ENCODE data around the gene ARMC7.
A peak's percentile ranks its signal among the peaks of the same experiment; 100 is the strongest.

ARMC7 gene

DNA sequence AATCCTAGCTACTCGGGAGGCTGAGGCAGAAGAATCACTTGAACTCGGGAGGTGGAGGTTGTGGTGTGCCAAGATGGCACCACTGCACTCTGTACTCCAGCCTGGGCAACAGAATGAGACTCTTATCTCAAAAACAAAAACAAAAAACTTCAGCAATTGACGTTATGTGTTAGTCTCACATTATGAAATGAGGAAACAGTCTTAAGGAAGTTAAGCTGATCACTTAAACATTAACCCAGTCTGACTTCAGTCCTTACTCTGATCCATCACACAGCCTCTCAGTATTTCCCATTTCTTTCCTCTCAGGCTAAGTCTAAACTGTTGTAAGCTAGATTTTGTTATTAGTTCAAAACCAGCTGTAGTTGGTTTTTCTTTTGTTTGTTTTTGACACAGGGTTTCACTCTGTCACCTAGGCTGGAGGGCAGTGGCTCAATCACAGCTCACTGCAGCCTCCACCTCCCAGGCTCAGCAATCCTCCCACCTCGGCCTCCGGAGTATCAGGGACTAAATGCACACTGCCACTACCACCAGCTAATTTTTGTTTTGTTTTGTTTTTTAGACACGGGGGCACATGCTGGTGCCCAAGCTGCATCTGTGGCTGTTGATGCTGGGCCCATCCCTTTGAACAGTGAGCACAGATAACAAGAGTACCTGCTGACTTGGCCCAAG, 38.2 kb downstream of the ARMC7 start:
- DNase-seq (ENCODE audit: low read depth), result no peak
- TF ChIP-seq, protein P1, sequence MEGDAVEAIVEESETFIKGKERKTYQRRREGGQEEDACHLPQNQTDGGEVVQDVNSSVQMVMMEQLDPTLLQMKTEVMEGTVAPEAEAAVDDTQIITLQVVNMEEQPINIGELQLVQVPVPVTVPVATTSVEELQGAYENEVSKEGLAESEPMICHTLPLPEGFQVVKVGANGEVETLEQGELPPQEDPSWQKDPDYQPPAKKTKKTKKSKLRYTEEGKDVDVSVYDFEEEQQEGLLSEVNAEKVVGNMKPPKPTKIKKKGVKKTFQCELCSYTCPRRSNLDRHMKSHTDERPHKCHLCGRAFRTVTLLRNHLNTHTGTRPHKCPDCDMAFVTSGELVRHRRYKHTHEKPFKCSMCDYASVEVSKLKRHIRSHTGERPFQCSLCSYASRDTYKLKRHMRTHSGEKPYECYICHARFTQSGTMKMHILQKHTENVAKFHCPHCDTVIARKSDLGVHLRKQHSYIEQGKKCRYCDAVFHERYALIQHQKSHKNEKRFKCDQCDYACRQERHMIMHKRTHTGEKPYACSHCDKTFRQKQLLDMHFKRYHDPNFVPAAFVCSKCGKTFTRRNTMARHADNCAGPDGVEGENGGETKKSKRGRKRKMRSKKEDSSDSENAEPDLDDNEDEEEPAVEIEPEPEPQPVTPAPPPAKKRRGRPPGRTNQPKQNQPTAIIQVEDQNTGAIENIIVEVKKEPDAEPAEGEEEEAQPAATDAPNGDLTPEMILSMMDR (IDR thresholded peaks at IDR 0.05; ENCODE audit: control insufficient read depth, insufficient read depth, low read depth, low read length, missing control alignments), result no peak
- H3K4me3 ChIP-seq (ENCODE audit: control insufficient read depth, low read depth, low read length), result no peak overlapping the region

DNA sequence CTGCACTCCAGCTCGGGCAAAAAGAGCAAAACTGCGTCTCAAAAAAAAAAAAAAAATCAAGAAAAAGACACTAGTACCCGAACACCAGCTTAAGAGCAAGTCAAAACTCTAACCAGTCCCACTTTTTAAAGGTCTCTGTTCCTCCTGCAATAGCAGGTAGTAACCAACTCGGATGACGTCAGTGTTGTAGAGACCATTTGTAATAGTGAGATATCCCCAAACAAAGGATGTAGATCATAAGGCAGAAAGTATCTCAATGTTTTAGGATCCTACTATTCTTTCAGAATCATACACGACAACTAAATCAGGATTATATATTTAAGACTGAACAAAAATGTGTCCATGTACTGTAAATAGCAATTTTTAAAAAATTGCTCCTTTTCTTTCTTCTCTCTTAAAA, 42.2 kb downstream of the ARMC7 start:
- DNase-seq (ENCODE audit: low read depth), result no peak
- TF ChIP-seq, protein P1 (IDR thresholded peaks at IDR 0.05; ENCODE audit: control insufficient read depth, insufficient read depth, low read depth, low read length, missing control alignments), result no peak
- H3K4me3 ChIP-seq (ENCODE audit: control insufficient read depth, low read depth, low read length), result no peak overlapping the region

- no peak for DNase-seq (ENCODE audit: low read depth)
- TF ChIP-seq, protein P1 (IDR thresholded peaks at IDR 0.05; ENCODE audit: control insufficient read depth, insufficient read depth, low read depth, low read length, missing control alignments), result no peak
- H3K4me3 ChIP-seq (ENCODE audit: control insufficient read depth, low read depth, low read length), result peak overlapping the region; percentile 84; the same call in 1 of the 2 replicates
Observed at GRCh38 chr17:75152523-75152921, 42.8 kb downstream of the ARMC7 start.

- no peak for DNase-seq (ENCODE audit: low read depth)
- H3K4me3 ChIP-seq (ENCODE audit: control insufficient read depth, low read depth, low read length), result peak overlapping the region; percentile 84
- TF ChIP-seq, protein P1 (IDR thresholded peaks at IDR 0.05; ENCODE audit: control insufficient read depth, insufficient read depth, low read depth, low read length, missing control alignments), result no peak
Observed at GRCh38 chr17:75152922-75153779, 43.4 kb downstream of the ARMC7 start.

GRCh38 chr17:75153780-75154194, 44.0 kb downstream of the ARMC7 start:
- TF ChIP-seq, protein P1 (IDR thresholded peaks at IDR 0.05; ENCODE audit: control insufficient read depth, insufficient read depth, low read depth, low read length, missing control alignments), result no peak
- peak overlapping the region; percentile 84 for H3K4me3 ChIP-seq (ENCODE audit: control insufficient read depth, low read depth, low read length)
- no peak for DNase-seq (ENCODE audit: low read depth)

GRCh38 chr17:75154195-75155106, 44.7 kb downstream of the ARMC7 start, which contains the start of gene JPT1:
JPT1 (minus strand) TSS chr17:75154512; CDS start chr17:75154397, 115 bp downstream.
- TF ChIP-seq, protein P1 (IDR thresholded peaks at IDR 0.05; ENCODE audit: control insufficient read depth, insufficient read depth, low read depth, low read length, missing control alignments), result no peak
- peak within 1 kb of the TSS; percentile 84 for H3K4me3 ChIP-seq (ENCODE audit: control insufficient read depth, low read depth, low read length)
- DNase-seq (ENCODE audit: low read depth), result peak; percentile 94

All from AG09309 (cell line).